HepG2 (cell line): Measurements from ENCODE around the gene MEGF6. TPM values are rescaled to one million over a fixed set of nuclear protein-coding genes. Genes with fewer than 3 reads are reported as not detected.

Experiments
- ATF4 ChIP-seq, 2 experiments: fragments of 450-650 bp in 1 of 2; sonication (generic) in 1 of 2; formaldehyde crosslinking; IDR thresholded peaks; 2 replicates each; pipeline versions ENCODE4 v1.5.0 to v1.8.0; 2020 to 2022; ENCODE audit warnings: mild to moderate bottlenecking in 1 of 2, missing genetic modification reagents in 1 of 2
- GMEB2 ChIP-seq: IDR thresholded peaks from 2 replicates; pipeline ENCODE4 v1.6.1; 2016; ENCODE audit warnings: missing biosample characterization, missing genetic modification reagents, low read depth
- MIXL1 ChIP-seq: IDR thresholded peaks from 2 replicates; pipeline ENCODE4 v1.6.1; 2016
- POLR2AphosphoS2 ChIP-seq: IDR thresholded peaks from 2 replicates; pipeline ENCODE4 v1.6.1; 2011; ENCODE audit warnings: low read depth, low read length, improper control_type of control experiment
- REPIN1 ChIP-seq: sonication (generic); formaldehyde crosslinking; IDR thresholded peaks from 2 replicates; pipeline ENCODE4 v1.8.0; 2022; ENCODE audit warnings: missing genetic modification reagents, low read depth, mild to moderate bottlenecking, borderline replicate concordance
- ZBTB39 ChIP-seq: sonication (generic); formaldehyde crosslinking; IDR thresholded peaks from 2 replicates; pipeline ENCODE4 v1.5.0; 2020; ENCODE audit warnings: missing genetic modification reagents
- ZBTB42 ChIP-seq: sonication (generic); formaldehyde crosslinking; IDR thresholded peaks from 2 replicates; pipeline ENCODE4 v1.5.0; 2020; ENCODE audit warnings: mild to moderate bottlenecking, missing genetic modification reagents
- ZMAT5 ChIP-seq: sonication (generic); formaldehyde crosslinking; IDR thresholded peaks from 2 replicates; pipeline ENCODE4 v1.5.0; 2020; ENCODE audit warnings: mild to moderate bottlenecking, low read depth, missing genetic modification reagents, borderline replicate concordance
- ZNF646 ChIP-seq: sonication (generic); formaldehyde crosslinking; IDR thresholded peaks from 2 replicates; pipeline ENCODE4 v1.9.0; 2021; ENCODE audit warnings: mild to moderate bottlenecking, missing genetic modification reagents
- ZNF784 ChIP-seq: sonication (generic); formaldehyde crosslinking; IDR thresholded peaks from 2 replicates; pipeline ENCODE4 v1.5.1; 2020; ENCODE audit warnings: missing genetic modification reagents, mild to moderate bottlenecking, borderline replicate concordance
- polyA plus RNA-seq, 8 experiments: library from polyadenylated mRNA; depleted of rRNA in 3 of 8; stranded (reverse) in 7 of 8; unstranded in 1 of 8; fragments of >200 nt; fragmentation: Illumina TruSeq in 4 of 8; extraction: Trizol in 4 of 8; gene quantifications; 2 replicates each; pipeline versions ENCODE4 v1.2.1 to v1.2.3, GENCODE V29; 2011 to 2016; ENCODE audit warnings: low read depth in 4 of 8, missing spikeins in 1 of 8, mixed read lengths in 1 of 8; ENCODE audit not compliant: insufficient read depth in 1 of 8
- total RNA-seq, 5 experiments: library from RNA; depleted of rRNA; stranded (reverse); fragments of >200 nt; fragmentation: Illumina TruSeq; extraction: Trizol; gene quantifications; 2 replicates each; pipeline ENCODE4 v1.2.3, GENCODE V29; 2016; ENCODE audit warnings: low read depth in 1 of 5
- TF ChIP-seq, protein P1 (sequence below): sonication (generic); formaldehyde crosslinking; IDR thresholded peaks from 2 replicates; pipeline ENCODE4 v1.4.0; 2020; ENCODE audit warnings: missing genetic modification reagents, mild to moderate bottlenecking, borderline replicate concordance

MEGF6 gene
- total and polyA plus RNA-seq, 2 of the 13 experiments (the other 11 are each of a cell fraction or from before 2014, with no cell fraction given) = 1.9 TPM

DNA sequence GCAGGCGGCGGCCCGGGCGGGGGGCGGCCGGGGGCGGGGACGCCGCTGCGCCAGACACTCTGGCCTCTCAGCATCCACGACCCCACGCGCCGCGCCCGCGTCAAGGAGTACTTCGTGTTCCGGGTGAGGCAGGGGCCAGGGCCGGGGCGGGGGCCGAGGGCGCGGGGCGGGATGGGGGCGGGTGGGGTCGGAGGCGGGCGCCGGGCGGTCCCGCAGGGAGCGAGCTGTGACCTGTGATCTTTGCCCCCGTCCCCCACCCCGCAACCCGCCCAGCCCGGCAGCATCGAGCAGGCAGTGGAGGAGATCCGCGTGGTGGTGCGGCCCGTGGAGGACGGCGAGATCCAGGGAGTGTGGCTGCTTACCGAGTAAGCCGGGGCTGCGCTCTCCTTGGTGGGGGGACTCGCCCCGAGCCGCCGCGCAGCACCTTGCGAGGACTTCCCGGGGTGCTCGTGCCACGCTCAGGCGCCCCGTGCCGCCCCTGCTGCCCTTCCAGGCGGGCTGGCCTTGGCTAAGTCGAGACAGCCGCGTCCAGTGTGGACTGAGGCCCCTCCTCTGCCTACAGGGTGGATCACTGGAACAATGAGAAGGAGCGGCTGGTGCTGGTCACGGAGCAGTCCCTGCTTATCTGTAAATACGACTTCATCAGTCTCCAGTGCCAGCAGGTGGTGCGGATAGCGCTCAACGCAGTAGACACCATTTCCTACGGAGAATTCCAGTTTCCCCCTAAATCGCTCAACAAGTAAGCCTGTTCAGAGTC lies 14.0 kb upstream of the MEGF6 start (continued):
- TF ChIP-seq ZBTB39 (CRISPR knock-in tag) = 0 out of 2 replicates have a peak, but pooled peaks have one; percentile 47
- no peak for TF ChIP-seq MIXL1
- no peak for TF ChIP-seq GMEB2 (CRISPR knock-in tag)
- TF ChIP-seq POLR2AphosphoS2 = no peak
- peak; percentile 67; the same call in 1 of the 2 replicates for TF ChIP-seq REPIN1 (CRISPR knock-in tag)
- TF ChIP-seq ZBTB42 (CRISPR knock-in tag) = 0 out of 2 replicates have a peak, but pooled peaks have one; percentile 53
- TF ChIP-seq ATF4 (CRISPR knock-in tag; IDR thresholded peaks at IDR 0.05) = no peak
- no peak for TF ChIP-seq ZMAT5 (CRISPR knock-in tag)
- TF ChIP-seq ZNF646 (CRISPR knock-in tag) = no peak
- TF ChIP-seq ZNF784 = peak; percentile 37; the same call in 1 of the 2 replicates
- TF ChIP-seq, protein P1, sequence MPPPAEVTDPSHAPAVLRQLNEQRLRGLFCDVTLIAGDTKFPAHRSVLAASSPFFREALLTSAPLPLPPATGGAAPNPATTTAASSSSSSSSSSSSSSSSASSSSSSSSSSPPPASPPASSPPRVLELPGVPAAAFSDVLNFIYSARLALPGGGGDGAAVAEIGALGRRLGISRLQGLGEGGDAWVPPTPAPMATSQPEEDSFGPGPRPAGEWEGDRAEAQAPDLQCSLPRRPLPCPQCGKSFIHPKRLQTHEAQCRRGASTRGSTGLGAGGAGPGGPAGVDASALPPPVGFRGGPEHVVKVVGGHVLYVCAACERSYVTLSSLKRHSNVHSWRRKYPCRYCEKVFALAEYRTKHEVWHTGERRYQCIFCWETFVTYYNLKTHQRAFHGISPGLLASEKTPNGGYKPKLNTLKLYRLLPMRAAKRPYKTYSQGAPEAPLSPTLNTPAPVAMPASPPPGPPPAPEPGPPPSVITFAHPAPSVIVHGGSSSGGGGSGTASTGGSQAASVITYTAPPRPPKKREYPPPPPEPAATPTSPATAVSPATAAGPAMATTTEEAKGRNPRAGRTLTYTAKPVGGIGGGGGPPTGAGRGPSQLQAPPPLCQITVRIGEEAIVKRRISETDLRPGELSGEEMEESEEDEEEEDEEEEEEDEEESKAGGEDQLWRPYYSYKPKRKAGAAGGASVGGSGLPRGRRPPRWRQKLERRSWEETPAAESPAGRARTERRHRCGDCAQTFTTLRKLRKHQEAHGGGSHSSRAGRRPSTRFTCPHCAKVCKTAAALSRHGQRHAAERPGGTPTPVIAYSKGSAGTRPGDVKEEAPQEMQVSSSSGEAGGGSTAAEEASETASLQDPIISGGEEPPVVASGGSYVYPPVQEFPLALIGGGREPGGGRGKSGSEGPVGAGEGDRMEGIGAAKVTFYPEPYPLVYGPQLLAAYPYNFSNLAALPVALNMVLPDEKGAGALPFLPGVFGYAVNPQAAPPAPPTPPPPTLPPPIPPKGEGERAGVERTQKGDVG (CRISPR knock-in tag) = no peak
